Upper lobe of left lung (tissue), 6 donors: Measurements from ENCODE around the gene DDN. TPM values are rescaled to one million over a fixed set of nuclear protein-coding genes. Genes with fewer than 3 reads are reported as not detected.

ENCODE experiments used
- ATAC-seq, 2 donors: fragments of 200-7000 bp; cut with Tn5 transposase; one replicate each; pipeline ENCODE4 v1.9.1; 2022; ENCODE audit warnings: mild to moderate bottlenecking in 2 of 2, moderate library complexity in 2 of 2; ENCODE audit not compliant: low FRiP score in 2 of 2
- DNase-seq, 2 donors: peaks; one replicate each; pipeline ENCODE4 v3.0.0-alpha.2; 2019 to 2020
- H3K27ac ChIP-seq, 4 donors: fragments of 200-600 bp; sonication (generic); one replicate each; pipeline ENCODE4 v1.5.1; 2016 to 2019
- H3K27me3 ChIP-seq, 4 donors: fragments of 200-600 bp; sonication (generic); one replicate each; pipeline ENCODE4 v1.5.1; 2017 to 2019
- H3K36me3 ChIP-seq, 4 donors: fragments of 200-600 bp; sonication (generic); one replicate each; pipeline ENCODE4 v1.5.1; 2016 to 2019
- H3K4me1 ChIP-seq, 4 donors: fragments of 200-600 bp; sonication (generic); one replicate each; pipeline ENCODE4 v1.5.1; 2018 to 2019
- H3K4me3 ChIP-seq, 4 donors: fragments of 200-600 bp; sonication (generic); one replicate each; pipeline ENCODE4 v1.5.1; 2017 to 2019; ENCODE audit warnings: mild to moderate bottlenecking in 2 of 4, moderate library complexity in 1 of 4
- H3K9me3 ChIP-seq, 4 donors: fragments of 200-600 bp; sonication (generic); one replicate each; pipeline ENCODE4 v1.5.1; 2018 to 2019
- EP300 ChIP-seq, 4 donors: sonication (generic); formaldehyde crosslinking; IDR thresholded peaks; one replicate each; pipeline ENCODE4 v1.5.1; 2017; ENCODE audit warnings: antibody characterized with exemption in 4 of 4, control low read depth in 2 of 4
- POLR2A ChIP-seq, 4 donors: fragments of 450-650 bp; IDR thresholded peaks; one replicate each; pipeline ENCODE4 v1.5.1; 2016 to 2017; ENCODE audit warnings: antibody characterized with exemption in 4 of 4, mild to moderate bottlenecking in 2 of 4
- POLR2AphosphoS5 ChIP-seq, 2 donors: sonication (generic); formaldehyde crosslinking; IDR thresholded peaks; one replicate each; pipeline ENCODE4 v1.5.1; 2017; ENCODE audit warnings: antibody characterized with exemption in 2 of 2
- small RNA-seq, 4 donors: library from RNA; depleted of rRNA; stranded (forward); fragments of <200 nt; gene quantifications; one replicate each; pipeline ENCODE3, GENCODE V24; 2016
- total RNA-seq, 6 donors: library from RNA; depleted of rRNA in 4 of 6; stranded (reverse); fragments of >200 nt in 4 of 6; gene quantifications; one replicate each; pipeline versions ENCODE4 v1.1.0 to v1.2.1, GENCODE V29; 2016 to 2021
- TF ChIP-seq, protein P1 (sequence below), 6 experiments: fragments of 450-650 bp in 4 of 6; fragments of 200-600 bp in 2 of 6; sonication (generic) in 2 of 6; IDR thresholded peaks; one replicate each; pipeline ENCODE4 v1.5.1; 2016 to 2019; ENCODE audit warnings: antibody characterized with exemption in 6 of 6
- donor health status: DM: no; HTN: no; CAD: no; lungs with moderate emphysema.
- donor health status: DM: no; HTN: yes; CAD: no; lungs with severe emphysema.

Gene DDN
- total RNA-seq, 6 donors from 2014 or later, result 0.13 to 0.30 (median 0.18) TPM; not detected in 2

DNA sequence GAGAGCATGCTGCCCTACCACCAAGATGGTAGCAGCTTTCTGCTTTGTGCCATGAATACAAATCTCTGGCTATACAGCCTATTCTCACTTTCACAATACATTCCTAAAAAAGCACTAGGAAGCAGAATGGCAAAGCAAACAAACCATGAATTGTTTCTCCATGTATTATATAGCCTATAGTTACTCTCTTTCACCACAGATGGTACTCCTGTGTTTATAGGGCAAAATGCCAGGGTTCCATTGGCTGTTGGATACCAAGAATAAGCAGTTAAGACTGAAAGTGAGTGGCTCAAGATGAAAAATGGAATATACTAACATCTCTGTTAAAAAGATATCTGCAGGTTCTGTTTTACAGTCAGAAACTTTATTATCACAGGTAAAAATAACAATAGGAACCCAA lies 53.0 kb downstream of the DDN start:
- Histone ChIP-seq H3K36me3 (peaks cover 0 to 31% (median 8%) of the 10 kb centered on the region in 4 donors), H3K4me3 (no peak overlapping the region), H3K9me3 (no peaks in the 10 kb centered on the region), H3K27ac (no peak overlapping the region), H3K27me3 (no peaks in the 10 kb centered on the region), H3K4me1 (peaks cover 4 to 8% (median 6%) of the 10 kb centered on the region in 4 donors)
- DNase-seq (no peak), ATAC-seq (no peak)
- TF ChIP-seq POLR2A (IDR thresholded peaks at IDR 0.05), result no peak
- TF ChIP-seq, protein P1, sequence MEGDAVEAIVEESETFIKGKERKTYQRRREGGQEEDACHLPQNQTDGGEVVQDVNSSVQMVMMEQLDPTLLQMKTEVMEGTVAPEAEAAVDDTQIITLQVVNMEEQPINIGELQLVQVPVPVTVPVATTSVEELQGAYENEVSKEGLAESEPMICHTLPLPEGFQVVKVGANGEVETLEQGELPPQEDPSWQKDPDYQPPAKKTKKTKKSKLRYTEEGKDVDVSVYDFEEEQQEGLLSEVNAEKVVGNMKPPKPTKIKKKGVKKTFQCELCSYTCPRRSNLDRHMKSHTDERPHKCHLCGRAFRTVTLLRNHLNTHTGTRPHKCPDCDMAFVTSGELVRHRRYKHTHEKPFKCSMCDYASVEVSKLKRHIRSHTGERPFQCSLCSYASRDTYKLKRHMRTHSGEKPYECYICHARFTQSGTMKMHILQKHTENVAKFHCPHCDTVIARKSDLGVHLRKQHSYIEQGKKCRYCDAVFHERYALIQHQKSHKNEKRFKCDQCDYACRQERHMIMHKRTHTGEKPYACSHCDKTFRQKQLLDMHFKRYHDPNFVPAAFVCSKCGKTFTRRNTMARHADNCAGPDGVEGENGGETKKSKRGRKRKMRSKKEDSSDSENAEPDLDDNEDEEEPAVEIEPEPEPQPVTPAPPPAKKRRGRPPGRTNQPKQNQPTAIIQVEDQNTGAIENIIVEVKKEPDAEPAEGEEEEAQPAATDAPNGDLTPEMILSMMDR (IDR thresholded peaks at IDR 0.05), result no peak
- no peak for TF ChIP-seq EP300 (IDR thresholded peaks at IDR 0.05)
- TF ChIP-seq POLR2AphosphoS5 (IDR thresholded peaks at IDR 0.05), result no peak

Small RNA genes within 50 kb of the gene (small RNA-seq; reads per million reads assigned to genes)
- 0 reads per million in 4 donors for gene RNU6-940P

Other genes with a start within 250 kb of the DDN start
- gene ADCY6, start 210.3 kb downstream of the DDN start, total RNA-seq, result 100 to 1,000 TPM in 1 of 6 donors, 10 to 100 TPM in 5; 26.0 to 113 (median 35.1) TPM
- gene CACNB3, start 180.9 kb downstream of the DDN start, total RNA-seq, result 10 to 100 TPM in 5 of 6 donors, 1 to 10 TPM in 1; 9.1 to 21.2 (median 14.3) TPM
- 100 to 1,000 TPM in 1 of 6 donors, 10 to 100 TPM in 5; 64.5 to 163 (median 81.8) TPM for gene DDX23, start 147.2 kb downstream of the DDN start, total RNA-seq
- gene RND1, start 133.5 kb downstream of the DDN start, total RNA-seq, result 10 to 100 TPM in 4 of 6 donors, 1 to 10 TPM in 2; 7.2 to 23.0 (median 14.2) TPM
- gene FKBP11, start 73.9 kb downstream of the DDN start, total RNA-seq, result 10 to 100 TPM in 5 of 6 donors, 1 to 10 TPM in 1; 9.4 to 31.9 (median 19.3) TPM
- gene ARF3, start 41.9 kb downstream of the DDN start, total RNA-seq, result 100 to 1,000 TPM in 3 of 6 donors, 10 to 100 TPM in 3; 67.4 to 178 (median 99.2) TPM
- 1 to 10 TPM in 1 of 6 donors, under 1 TPM in 2, not detected in 3; 0.69 to 2.2 (median 0.74) TPM for gene WNT10B, start 27.6 kb downstream of the DDN start, total RNA-seq
- gene WNT1, start 21.1 kb downstream of the DDN start, total RNA-seq, result under 1 TPM in 1 of 6 donors, not detected in 5; 0.34 TPM
- 10 to 100 TPM; 25.1 to 56.5 (median 42.0) TPM for gene PRKAG1, start 19.4 kb upstream of the DDN start, total RNA-seq
- gene KMT2D, start 61.4 kb upstream of the DDN start, total RNA-seq, result 100 to 1,000 TPM in 5 of 6 donors, 10 to 100 TPM in 1; 91.5 to 250 (median 112) TPM
- gene RHEBL1, start 70.6 kb upstream of the DDN start, total RNA-seq, result 1 to 10 TPM in 2 of 6 donors, under 1 TPM in 2, not detected in 2; 0.97 to 1.4 (median 1.2) TPM
- gene DHH, start 95.4 kb upstream of the DDN start, total RNA-seq, result 1 to 10 TPM in 2 of 6 donors, under 1 TPM in 3, not detected in 1; 0.39 to 3.1 (median 0.76) TPM
- 100 to 1,000 TPM in 1 of 6 donors, 10 to 100 TPM in 5; 20.4 to 108 (median 57.7) TPM for gene LMBR1L, start 111.5 kb upstream of the DDN start, total RNA-seq
- 100 to 1,000 TPM in 5 of 6 donors, 10 to 100 TPM in 1; 87.0 to 764 (median 397) TPM for gene TUBA1B, start 132.0 kb upstream of the DDN start, total RNA-seq
- 100 to 1,000 TPM in 3 of 6 donors, 10 to 100 TPM in 3; 54.2 to 191 (median 122) TPM for gene TUBA1A, start 189.7 kb upstream of the DDN start, total RNA-seq